Caco-2 (cell line): ENCODE results near the gene NDUFA13. TPM values are rescaled to one million over a fixed set of nuclear protein-coding genes. Genes with fewer than 3 reads are reported as not detected.

Source experiments
- BruUV-seq: library from RNA; stranded (reverse); fragments of 400-500 nt; replicated peaks from 2 replicates; lab custom pipeline; 2021; lab: Mats Ljungman, UMichigan
- CTCF ChIA-PET: fragments of 300-600 bp; sonication (Branson Sonifier 250); formaldehyde crosslinking; loops from one replicate; lab custom pipeline; 2022; ENCODE audit warnings: antibody characterized with exemption; lab: Charles Lee
- POLR2A ChIA-PET: fragments of 300-600 bp; sonication (Branson Sonifier 250); formaldehyde crosslinking; loops from one replicate; lab custom pipeline; 2022; ENCODE audit warnings: antibody characterized with exemption; lab: Charles Lee
- DNase-seq, 2 experiments: peaks; one replicate each; pipeline versions ENCODE4 v3.0.0 to v3.0.0-alpha.2; 2020 to 2022
- H3K27me3 ChIP-seq: replicated peaks from 2 replicates; pipeline ENCODE4 v1.6.0; 2011; ENCODE audit warnings: low read length; ENCODE audit not compliant: control insufficient read depth, insufficient read depth
- H3K36me3 ChIP-seq: 2 replicates; pipeline ENCODE4 v1.5.1; 2011; ENCODE audit warnings: low read length; ENCODE audit not compliant: control insufficient read depth, insufficient read depth
- H3K4me1 ChIP-seq: fragments of 250-450 bp; sonication (Bioruptor Pico); 2 replicates; pipeline ENCODE4 v1.5.1; 2020; ENCODE audit warnings: mild to moderate bottlenecking
- H3K4me3 ChIP-seq: 2 replicates; pipeline ENCODE4 v1.5.1; 2011; ENCODE audit warnings: low read depth, mild to moderate bottlenecking, control low read depth, low read length
- H3K9me3 ChIP-seq: fragments of 250-450 bp; sonication (Bioruptor Pico); 2 replicates; pipeline ENCODE4 v1.5.1; 2020; ENCODE audit warnings: mild to moderate bottlenecking, moderate library complexity
- H3K27ac Mint-ChIP-seq: one replicate; pipeline ENCODE4 v1.8.0; 2022; ENCODE audit warnings: mixed read lengths; ENCODE audit not compliant: unreplicated experiment
- H3K27me3 Mint-ChIP-seq: one replicate; pipeline ENCODE4 v1.8.0; 2022; ENCODE audit warnings: mixed read lengths; ENCODE audit not compliant: insufficient read depth, unreplicated experiment
- H3K36me3 Mint-ChIP-seq: one replicate; pipeline ENCODE4 v1.8.0; 2022; ENCODE audit warnings: mild to moderate bottlenecking, mixed read lengths; ENCODE audit not compliant: insufficient read depth, unreplicated experiment
- H3K4me1 Mint-ChIP-seq: one replicate; pipeline ENCODE4 v1.8.0; 2022; ENCODE audit warnings: low read depth, mixed read lengths; ENCODE audit not compliant: unreplicated experiment
- H3K4me3 Mint-ChIP-seq: one replicate; pipeline ENCODE4 v1.8.0; 2022; ENCODE audit warnings: mild to moderate bottlenecking, moderate library complexity, mixed read lengths; ENCODE audit not compliant: unreplicated experiment
- H3K9me3 Mint-ChIP-seq: one replicate; pipeline ENCODE4 v1.8.0; 2022; ENCODE audit warnings: mixed read lengths; ENCODE audit not compliant: unreplicated experiment
- intact Hi-C: fragments of 100-400 bp; cut with micrococcal nuclease; formaldehyde crosslinking; loops from one replicate; pipeline ENCODE4 v1.10.0; 2022; ENCODE audit not compliant: unreplicated experiment
- total RNA-seq: library from RNA; stranded (reverse); gene quantifications from 2 replicates; pipeline ENCODE4 v1.2.3, GENCODE V29; 2022
- TF ChIP-seq, protein P1 (sequence below), 2 experiments: fragments of 200-600 bp in 1 of 2; IDR thresholded peaks; 1 replicate in 1 of 2; 2 replicates in 1 of 2; pipeline versions ENCODE4 v1.5.1 to v1.8.0; 2011 to 2022; ENCODE audit warnings: antibody characterized with exemption in 1 of 2, control low read depth in 1 of 2, inconsistent platforms in 1 of 2, low read depth in 1 of 2, low read length in 1 of 2, mild to moderate bottlenecking in 1 of 2, moderate library complexity in 1 of 2; ENCODE audit not compliant: insufficient read depth in 1 of 2, severe bottlenecking in 1 of 2, unreplicated experiment in 1 of 2

The NDUFA13 gene
- total RNA-seq, 1 experiment from 2014 or later: 355 TPM

DNA sequence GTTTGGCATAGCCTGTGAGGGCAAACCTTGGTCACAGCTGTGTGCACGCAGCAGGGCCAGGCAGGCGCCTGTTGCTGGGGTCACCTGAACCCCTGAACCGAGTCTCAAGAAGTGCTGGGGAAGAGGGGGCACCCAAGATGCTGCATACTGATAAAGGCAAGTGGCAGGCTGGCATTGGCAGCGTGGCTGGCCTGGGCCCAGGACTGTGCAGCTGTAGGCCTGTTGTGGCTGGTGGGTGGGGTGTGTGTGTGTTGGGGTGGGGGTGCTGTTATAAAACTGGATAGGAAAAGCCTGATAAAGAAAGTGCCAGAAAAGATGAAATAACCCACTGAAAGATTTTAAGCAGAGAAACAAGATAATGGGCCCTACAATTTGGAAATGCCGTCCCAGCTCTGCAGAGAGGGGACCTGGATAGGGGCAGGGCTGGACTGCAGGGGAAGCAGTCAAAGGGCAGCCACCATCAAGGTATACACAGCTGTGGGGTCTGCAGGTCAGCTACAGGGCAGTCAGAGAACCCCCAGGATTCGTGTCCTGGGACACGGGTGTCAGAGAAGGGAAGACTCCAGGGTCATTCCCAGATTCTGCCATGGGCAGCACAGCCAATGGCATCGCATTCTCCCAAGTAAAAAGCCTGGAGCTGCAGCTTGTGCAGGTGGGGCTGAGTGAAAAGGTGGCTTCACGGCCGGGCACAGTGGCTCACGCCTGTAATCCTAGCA is 55.2 kb downstream of the NDUFA13 start:
- no peak overlapping the region for H3K4me3 Mint-ChIP-seq
- H3K4me1 ChIP-seq: peaks cover 1% of the 10 kb centered on the region; the same call in 1 of the 2 replicates
- intact Hi-C loops: no loop called here
- peaks cover 9% of the 10 kb centered on the region for H3K36me3 Mint-ChIP-seq
- no peak overlapping the region for H3K4me3 ChIP-seq
- peaks cover 7% of the 10 kb centered on the region for H3K4me1 Mint-ChIP-seq
- H3K9me3 ChIP-seq: no peaks in the 10 kb centered on the region
- no peaks in the 10 kb centered on the region for H3K36me3 ChIP-seq
- H3K27ac Mint-ChIP-seq: no peak overlapping the region
- ChIA-PET CTCF (no interaction called here), POLR2A (no interaction called here)
- no peaks in the 10 kb centered on the region for H3K27me3 ChIP-seq
- H3K27me3 Mint-ChIP-seq: no peaks in the 10 kb centered on the region
- BruUV-seq: no TSS peak
- TF ChIP-seq, protein P1, sequence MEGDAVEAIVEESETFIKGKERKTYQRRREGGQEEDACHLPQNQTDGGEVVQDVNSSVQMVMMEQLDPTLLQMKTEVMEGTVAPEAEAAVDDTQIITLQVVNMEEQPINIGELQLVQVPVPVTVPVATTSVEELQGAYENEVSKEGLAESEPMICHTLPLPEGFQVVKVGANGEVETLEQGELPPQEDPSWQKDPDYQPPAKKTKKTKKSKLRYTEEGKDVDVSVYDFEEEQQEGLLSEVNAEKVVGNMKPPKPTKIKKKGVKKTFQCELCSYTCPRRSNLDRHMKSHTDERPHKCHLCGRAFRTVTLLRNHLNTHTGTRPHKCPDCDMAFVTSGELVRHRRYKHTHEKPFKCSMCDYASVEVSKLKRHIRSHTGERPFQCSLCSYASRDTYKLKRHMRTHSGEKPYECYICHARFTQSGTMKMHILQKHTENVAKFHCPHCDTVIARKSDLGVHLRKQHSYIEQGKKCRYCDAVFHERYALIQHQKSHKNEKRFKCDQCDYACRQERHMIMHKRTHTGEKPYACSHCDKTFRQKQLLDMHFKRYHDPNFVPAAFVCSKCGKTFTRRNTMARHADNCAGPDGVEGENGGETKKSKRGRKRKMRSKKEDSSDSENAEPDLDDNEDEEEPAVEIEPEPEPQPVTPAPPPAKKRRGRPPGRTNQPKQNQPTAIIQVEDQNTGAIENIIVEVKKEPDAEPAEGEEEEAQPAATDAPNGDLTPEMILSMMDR (IDR thresholded peaks at IDR 0.05; ENCODE audit: insufficient read depth in 1 of 2, low read depth in 1 of 2, low read length in 1 of 2, severe bottlenecking in 1 of 2, unreplicated experiment in 1 of 2): no peak
- no peaks in the 10 kb centered on the region for H3K9me3 Mint-ChIP-seq
- DNase-seq: no peak

DNA sequence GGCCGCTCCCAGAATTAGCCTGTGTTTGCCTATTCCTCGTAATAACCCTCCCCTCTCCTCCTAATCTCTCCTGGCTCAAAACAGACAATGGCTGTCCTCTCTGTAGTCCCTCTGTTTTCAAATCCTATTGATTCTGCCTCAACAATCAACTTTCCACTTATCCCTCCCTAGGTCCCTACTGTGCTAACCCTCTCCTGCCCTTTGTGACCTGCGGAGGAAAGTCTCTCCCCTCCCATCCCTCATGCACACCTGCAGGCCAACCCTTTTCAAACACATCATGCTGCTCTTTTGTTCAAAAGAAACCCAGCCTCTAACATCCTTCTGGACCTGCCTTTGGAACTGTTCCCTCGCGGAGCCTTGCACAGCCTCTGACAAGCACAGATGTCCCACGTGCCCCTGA is 59.4 kb downstream of the NDUFA13 start:
- POLR2A ChIA-PET: no interaction called here
- H3K27ac Mint-ChIP-seq: no peak overlapping the region

More for the DNA sequence above, 59.4 kb downstream of the NDUFA13 start:
- no peaks in the 10 kb centered on the region for H3K36me3 ChIP-seq
- H3K4me1 Mint-ChIP-seq: peaks cover 7% of the 10 kb centered on the region
- no TSS peak for BruUV-seq
- CTCF ChIA-PET: interaction anchor here (1.0 kb wide), 1 partner anchor 21 kb away, joined by 5 read pairs; no protein-coding TSS in a partner anchor
- H3K4me3 Mint-ChIP-seq: no peak overlapping the region
- no peaks in the 10 kb centered on the region for H3K9me3 ChIP-seq
- H3K9me3 Mint-ChIP-seq: no peaks in the 10 kb centered on the region
- H3K27me3 ChIP-seq: no peaks in the 10 kb centered on the region
- H3K4me3 ChIP-seq: no peak overlapping the region
- peaks cover 9% of the 10 kb centered on the region for H3K36me3 Mint-ChIP-seq
- no peak for DNase-seq
- TF ChIP-seq, protein P1 (IDR thresholded peaks at IDR 0.05; ENCODE audit: insufficient read depth in 1 of 2, low read depth in 1 of 2, low read length in 1 of 2, severe bottlenecking in 1 of 2, unreplicated experiment in 1 of 2): no peak
- H3K4me1 ChIP-seq: no peaks in the 10 kb centered on the region
- intact Hi-C loops: no loop called here
- H3K27me3 Mint-ChIP-seq: no peaks in the 10 kb centered on the region

Other genes starting within 250 kb of the NDUFA13 start
- gene TM6SF2, start 242.9 kb upstream of the NDUFA13 start, total RNA-seq: 3.2 and 3.7 TPM in 2 replicates
- 51.2 and 58.4 TPM in 2 replicates for gene SUGP1, start 195.7 kb upstream of the NDUFA13 start, total RNA-seq
- 51.3 and 62.6 TPM in 2 replicates for gene MAU2, start 195.4 kb upstream of the NDUFA13 start, total RNA-seq
- 118 and 126 TPM in 2 replicates for gene GATAD2A, start 110.5 kb upstream of the NDUFA13 start, total RNA-seq
- 3.1 and 3.8 TPM in 2 replicates for gene TSSK6, start 677 bp upstream of the NDUFA13 start, total RNA-seq
- gene YJEFN3, start 12.7 kb downstream of the NDUFA13 start, total RNA-seq: 6.7 and 8.1 TPM in 2 replicates
- 1.1 and 1.3 TPM in 2 replicates for gene CILP2, start 22.0 kb downstream of the NDUFA13 start, total RNA-seq
- gene PBX4, start 102.5 kb downstream of the NDUFA13 start, total RNA-seq: 3.5 and 3.6 TPM in 2 replicates
- gene LPAR2, start 112.0 kb downstream of the NDUFA13 start, total RNA-seq: 29.3 and 31.3 TPM in 2 replicates
- 8.6 and 10.4 TPM in 2 replicates for gene GMIP, start 127.4 kb downstream of the NDUFA13 start, total RNA-seq
- 83.0 and 93.1 TPM in 2 replicates for gene ATP13A1, start 147.5 kb downstream of the NDUFA13 start, total RNA-seq
- gene ZNF101, start 152.6 kb downstream of the NDUFA13 start, total RNA-seq: 11.8 and 12.5 TPM in 2 replicates
- 4.5 and 4.9 TPM in 2 replicates for gene ZNF14, start 216.9 kb downstream of the NDUFA13 start, total RNA-seq